Bladder microvascular endothelial cell (primary cell): ENCODE measurements around the gene GOLGA8A. TPM values are rescaled to one million over a fixed set of nuclear protein-coding genes. Genes with fewer than 3 reads are reported as not detected.

Source experiments
- total RNA-seq: library from RNA; depleted of rRNA; stranded (reverse); fragments of >200 nt; gene quantifications from 2 replicates; pipeline ENCODE4 v1.2.3, GENCODE V29; 2014

Gene GOLGA8A, protein sequence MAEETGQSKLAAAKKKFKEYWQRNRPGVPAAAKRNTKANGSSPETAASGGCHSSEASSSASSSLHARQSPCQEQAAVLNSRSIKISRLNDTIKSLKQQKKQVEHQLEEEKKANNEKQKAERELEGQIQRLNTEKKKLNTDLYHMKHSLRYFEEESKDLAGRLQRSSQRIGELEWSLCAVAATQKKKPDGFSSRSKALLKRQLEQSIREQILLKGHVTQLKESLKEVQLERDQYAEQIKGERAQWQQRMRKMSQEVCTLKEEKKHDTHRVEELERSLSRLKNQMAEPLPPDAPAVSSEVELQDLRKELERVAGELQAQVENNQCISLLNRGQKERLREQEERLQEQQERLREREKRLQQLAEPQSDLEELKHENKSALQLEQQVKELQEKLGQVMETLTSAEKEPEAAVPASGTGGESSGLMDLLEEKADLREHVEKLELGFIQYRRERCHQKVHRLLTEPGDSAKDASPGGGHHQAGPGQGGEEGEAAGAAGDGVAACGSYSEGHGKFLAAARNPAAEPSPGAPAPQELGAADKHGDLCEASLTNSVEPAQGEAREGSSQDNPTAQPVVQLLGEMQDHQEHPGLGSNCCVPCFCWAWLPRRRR
- total RNA-seq, result 4.9 and 12.8 TPM in 2 replicates

GRCh38 chr15:34437687-34438086, at the start of gene GOLGA8A:
Gene GOLGA8A (minus strand): TSS chr15:34437808. CDS start chr15:34389691, 48,117 bp downstream.

Other genes with a start within 250 kb of the GOLGA8A start
- gene KATNBL1, start 227.7 kb downstream of the GOLGA8A start, total RNA-seq, result 28.7 and 48.5 TPM in 2 replicates
- 148 and 184 TPM in 2 replicates for gene EMC4, start 212.8 kb downstream of the GOLGA8A start, total RNA-seq
- gene SLC12A6, start 100.0 kb downstream of the GOLGA8A start, total RNA-seq, result 15.2 and 34.8 TPM in 2 replicates
- gene NOP10, start 94.7 kb downstream of the GOLGA8A start, total RNA-seq, result 182 and 189 TPM in 2 replicates
- gene NUTM1, start 94.5 kb downstream of the GOLGA8A start, total RNA-seq, result not detected in 2 replicates
- gene LPCAT4, start 70.6 kb downstream of the GOLGA8A start, total RNA-seq, result 6.6 and 9.4 TPM in 2 replicates
- 5.5 and 7.4 TPM in 2 replicates for gene GOLGA8B, start 145.8 kb upstream of the GOLGA8A start, total RNA-seq